HEK293T (cell line): ENCODE results near the gene NAP1L1.

Experiments used
- BHLHE40 ChIP-seq: fragments of 450-650 bp; IDR thresholded peaks from 2 replicates; pipeline ENCODE4 v1.6.1; 2016; ENCODE audit warnings: mild to moderate bottlenecking, moderate library complexity, borderline replicate concordance
- CTBP1 ChIP-seq: fragments of 450-650 bp; IDR thresholded peaks from 2 replicates; pipeline ENCODE4 v1.6.1; 2016; ENCODE audit warnings: borderline replicate concordance
- ELF4 ChIP-seq: fragments of 450-650 bp; IDR thresholded peaks from 2 replicates; pipeline ENCODE4 v1.6.1; 2017; ENCODE audit warnings: antibody characterized with exemption
- FOXA1 ChIP-seq: fragments of 450-650 bp; IDR thresholded peaks from 2 replicates; pipeline ENCODE4 v1.6.1; 2016; ENCODE audit warnings: mild to moderate bottlenecking
- FOXK2 ChIP-seq: fragments of 450-650 bp; IDR thresholded peaks from 2 replicates; pipeline ENCODE4 v1.6.1; 2016; ENCODE audit warnings: mild to moderate bottlenecking
- FOXM1 ChIP-seq: fragments of 450-650 bp; IDR thresholded peaks from 2 replicates; pipeline ENCODE4 v1.6.1; 2017; ENCODE audit warnings: mild to moderate bottlenecking, borderline replicate concordance
- HDGF ChIP-seq: fragments of 450-650 bp; IDR thresholded peaks from 2 replicates; pipeline ENCODE4 v1.6.1; 2017; ENCODE audit warnings: antibody characterized with exemption, borderline replicate concordance
- L3MBTL2 ChIP-seq: fragments of 450-650 bp; conservative IDR thresholded peaks from 2 replicates; pipeline ENCODE4 v1.6.1; 2016; ENCODE audit warnings: mild to moderate bottlenecking
- LEF1 ChIP-seq: fragments of 450-650 bp; IDR thresholded peaks from 2 replicates; pipeline ENCODE4 v1.6.1; 2017; ENCODE audit warnings: mild to moderate bottlenecking, borderline replicate concordance
- SP1 ChIP-seq: fragments of 450-650 bp; IDR thresholded peaks from 2 replicates; pipeline ENCODE4 v1.6.1; 2017
- SUZ12 ChIP-seq: fragments of 450-650 bp; IDR thresholded peaks from 2 replicates; pipeline ENCODE4 v1.6.1; 2016; ENCODE audit warnings: mild to moderate bottlenecking
- TARDBP ChIP-seq: fragments of 450-650 bp; IDR thresholded peaks from 2 replicates; pipeline ENCODE4 v1.6.1; 2016

DNA sequence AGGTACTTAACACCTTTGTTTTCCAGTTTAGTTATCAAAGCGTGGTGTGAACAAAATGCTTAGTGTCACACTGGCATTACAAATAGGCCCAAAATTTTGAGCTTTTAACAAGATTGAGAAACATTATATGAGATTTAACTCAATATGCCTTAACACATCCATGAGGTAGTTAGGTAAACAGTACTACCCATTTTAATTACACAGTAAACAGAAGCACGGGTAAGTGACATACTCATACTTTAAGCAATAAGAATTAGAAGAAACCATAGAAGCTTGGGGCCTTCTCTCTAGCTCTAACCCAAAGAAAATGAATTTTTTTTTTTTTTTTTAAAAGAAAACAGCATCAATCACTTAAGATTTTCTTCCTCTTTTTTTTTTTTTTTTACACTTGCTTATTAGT lies 37.4 kb downstream of the NAP1L1 start:
- TF ChIP-seq FOXM1, result no peak
- TF ChIP-seq FOXK2, result no peak
- TF ChIP-seq LEF1, result no peak
- no peak for TF ChIP-seq SP1
- no peak for TF ChIP-seq ELF4
- TF ChIP-seq L3MBTL2, result no peak
- TF ChIP-seq BHLHE40, result no peak
- no peak for TF ChIP-seq CTBP1
- TF ChIP-seq TARDBP, result no peak
- no peak for TF ChIP-seq FOXA1
- no peak for TF ChIP-seq HDGF
- no peak for TF ChIP-seq SUZ12
